Panc1 (cell line): ENCODE data around the gene DUSP16.

Experiments
- POLR2AphosphoS5 ChIP-seq: IDR thresholded peaks from 2 replicates; pipeline ENCODE4 v1.6.1; 2012; ENCODE audit warnings: mild to moderate bottlenecking, low read depth, low read length, moderate library complexity
- SIN3A ChIP-seq: IDR thresholded peaks from 2 replicates; pipeline ENCODE4 v1.6.1; 2012; ENCODE audit warnings: low read depth, mild to moderate bottlenecking, low read length, moderate library complexity, borderline replicate concordance; ENCODE audit not compliant: insufficient read depth
- TCF7L2 ChIP-seq: IDR thresholded peaks from 2 replicates; pipeline ENCODE4 v1.6.1; 2011; ENCODE audit warnings: mild to moderate bottlenecking, low read depth, low read length, inconsistent platforms
- TF ChIP-seq, protein P1 (sequence below): fragments of 450-650 bp; IDR thresholded peaks from 2 replicates; pipeline ENCODE4 v1.5.1; 2017; ENCODE audit warnings: mild to moderate bottlenecking
- TF ChIP-seq, protein P2 (sequence below), 2 experiments: IDR thresholded peaks; 2 replicates each; pipeline ENCODE4 v1.6.1; 2011 to 2012; ENCODE audit warnings: low read depth in 2 of 2, control low read depth in 1 of 2, low read length in 1 of 2, mild to moderate bottlenecking in 1 of 2, moderate library complexity in 1 of 2; ENCODE audit not compliant: insufficient read depth in 1 of 2

DNA sequence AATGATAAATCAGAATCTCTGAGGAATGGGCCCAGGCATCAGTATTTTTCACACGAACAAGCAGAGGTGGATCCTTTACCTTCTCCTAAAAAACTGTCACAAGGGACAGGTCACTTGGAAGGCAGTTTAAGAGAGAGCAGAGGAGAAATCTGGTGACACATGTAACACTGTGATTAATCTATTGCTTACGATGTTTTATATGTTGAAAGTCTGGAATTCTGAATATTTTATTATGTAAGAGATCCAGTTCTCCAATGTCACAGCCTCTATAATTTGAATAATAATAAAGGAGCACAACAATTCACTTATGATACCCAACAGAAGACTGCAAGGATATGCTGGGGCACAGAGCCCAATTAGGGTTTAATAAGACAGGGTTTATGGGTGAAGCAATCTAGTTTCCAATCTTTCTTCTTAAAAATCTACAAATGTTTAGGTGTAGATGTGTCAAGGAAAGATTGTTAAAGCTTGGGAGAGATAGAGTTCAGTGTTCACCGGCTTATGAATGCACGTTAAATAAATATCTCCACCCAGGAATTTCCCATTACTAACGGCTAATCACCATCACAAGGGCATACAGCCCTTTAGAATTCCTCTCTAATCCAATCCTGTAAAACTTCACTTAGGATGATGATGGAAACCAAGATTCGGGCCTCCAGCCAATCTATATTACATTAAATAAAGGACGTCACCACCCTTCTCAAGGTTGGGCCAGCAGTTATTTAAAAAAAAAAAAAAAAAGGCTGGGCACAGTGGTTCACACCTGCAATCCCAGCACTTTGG, 23.4 kb downstream of the DUSP16 start:
- TF ChIP-seq TCF7L2 (no peak), POLR2AphosphoS5 (no peak), SIN3A (no peak)
- TF ChIP-seq, protein P1, sequence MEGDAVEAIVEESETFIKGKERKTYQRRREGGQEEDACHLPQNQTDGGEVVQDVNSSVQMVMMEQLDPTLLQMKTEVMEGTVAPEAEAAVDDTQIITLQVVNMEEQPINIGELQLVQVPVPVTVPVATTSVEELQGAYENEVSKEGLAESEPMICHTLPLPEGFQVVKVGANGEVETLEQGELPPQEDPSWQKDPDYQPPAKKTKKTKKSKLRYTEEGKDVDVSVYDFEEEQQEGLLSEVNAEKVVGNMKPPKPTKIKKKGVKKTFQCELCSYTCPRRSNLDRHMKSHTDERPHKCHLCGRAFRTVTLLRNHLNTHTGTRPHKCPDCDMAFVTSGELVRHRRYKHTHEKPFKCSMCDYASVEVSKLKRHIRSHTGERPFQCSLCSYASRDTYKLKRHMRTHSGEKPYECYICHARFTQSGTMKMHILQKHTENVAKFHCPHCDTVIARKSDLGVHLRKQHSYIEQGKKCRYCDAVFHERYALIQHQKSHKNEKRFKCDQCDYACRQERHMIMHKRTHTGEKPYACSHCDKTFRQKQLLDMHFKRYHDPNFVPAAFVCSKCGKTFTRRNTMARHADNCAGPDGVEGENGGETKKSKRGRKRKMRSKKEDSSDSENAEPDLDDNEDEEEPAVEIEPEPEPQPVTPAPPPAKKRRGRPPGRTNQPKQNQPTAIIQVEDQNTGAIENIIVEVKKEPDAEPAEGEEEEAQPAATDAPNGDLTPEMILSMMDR, result no peak
- TF ChIP-seq, protein P2, sequence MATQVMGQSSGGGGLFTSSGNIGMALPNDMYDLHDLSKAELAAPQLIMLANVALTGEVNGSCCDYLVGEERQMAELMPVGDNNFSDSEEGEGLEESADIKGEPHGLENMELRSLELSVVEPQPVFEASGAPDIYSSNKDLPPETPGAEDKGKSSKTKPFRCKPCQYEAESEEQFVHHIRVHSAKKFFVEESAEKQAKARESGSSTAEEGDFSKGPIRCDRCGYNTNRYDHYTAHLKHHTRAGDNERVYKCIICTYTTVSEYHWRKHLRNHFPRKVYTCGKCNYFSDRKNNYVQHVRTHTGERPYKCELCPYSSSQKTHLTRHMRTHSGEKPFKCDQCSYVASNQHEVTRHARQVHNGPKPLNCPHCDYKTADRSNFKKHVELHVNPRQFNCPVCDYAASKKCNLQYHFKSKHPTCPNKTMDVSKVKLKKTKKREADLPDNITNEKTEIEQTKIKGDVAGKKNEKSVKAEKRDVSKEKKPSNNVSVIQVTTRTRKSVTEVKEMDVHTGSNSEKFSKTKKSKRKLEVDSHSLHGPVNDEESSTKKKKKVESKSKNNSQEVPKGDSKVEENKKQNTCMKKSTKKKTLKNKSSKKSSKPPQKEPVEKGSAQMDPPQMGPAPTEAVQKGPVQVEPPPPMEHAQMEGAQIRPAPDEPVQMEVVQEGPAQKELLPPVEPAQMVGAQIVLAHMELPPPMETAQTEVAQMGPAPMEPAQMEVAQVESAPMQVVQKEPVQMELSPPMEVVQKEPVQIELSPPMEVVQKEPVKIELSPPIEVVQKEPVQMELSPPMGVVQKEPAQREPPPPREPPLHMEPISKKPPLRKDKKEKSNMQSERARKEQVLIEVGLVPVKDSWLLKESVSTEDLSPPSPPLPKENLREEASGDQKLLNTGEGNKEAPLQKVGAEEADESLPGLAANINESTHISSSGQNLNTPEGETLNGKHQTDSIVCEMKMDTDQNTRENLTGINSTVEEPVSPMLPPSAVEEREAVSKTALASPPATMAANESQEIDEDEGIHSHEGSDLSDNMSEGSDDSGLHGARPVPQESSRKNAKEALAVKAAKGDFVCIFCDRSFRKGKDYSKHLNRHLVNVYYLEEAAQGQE (IDR thresholded peaks at IDR 0.05; ENCODE audit: insufficient read depth in 1 of 2, low read depth in 2 of 2, low read length in 1 of 2), result no peak
